Measurements from ENCODE around the gene TMEM127.
"Not testable (repeated sequence)": the region's sequence is repeated elsewhere in the genome, so short reads cannot be mapped to it uniquely, and the experiment has no call there.

TMEM127 gene

DNA sequence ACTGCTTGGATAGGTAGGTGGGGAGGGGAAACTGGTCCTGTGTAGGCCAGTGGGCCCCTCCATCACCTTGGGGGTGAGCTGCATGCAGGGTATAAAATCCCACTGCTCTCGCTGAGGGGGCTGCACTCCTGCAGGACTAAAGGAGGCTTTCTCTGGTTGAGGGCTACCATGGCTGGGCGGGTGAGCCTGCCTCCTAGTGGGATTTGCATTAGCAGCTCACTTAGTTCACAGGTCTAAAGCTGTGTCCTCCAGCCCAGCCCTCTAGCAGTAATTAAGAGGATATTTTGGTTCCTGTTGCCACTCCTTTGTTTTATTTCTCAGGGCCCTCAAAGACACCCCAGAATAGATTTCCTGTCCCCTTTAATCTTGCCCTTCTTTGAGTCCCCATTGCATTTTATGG is 24.6 kb downstream of the TMEM127 start:
- peaks cover 4% of the 10 kb centered on the region in 2 donors for H3K9me3 Mint-ChIP-seq
- peak overlapping the region; percentile 62 to 67 for H3K4me3 Mint-ChIP-seq

DNA sequence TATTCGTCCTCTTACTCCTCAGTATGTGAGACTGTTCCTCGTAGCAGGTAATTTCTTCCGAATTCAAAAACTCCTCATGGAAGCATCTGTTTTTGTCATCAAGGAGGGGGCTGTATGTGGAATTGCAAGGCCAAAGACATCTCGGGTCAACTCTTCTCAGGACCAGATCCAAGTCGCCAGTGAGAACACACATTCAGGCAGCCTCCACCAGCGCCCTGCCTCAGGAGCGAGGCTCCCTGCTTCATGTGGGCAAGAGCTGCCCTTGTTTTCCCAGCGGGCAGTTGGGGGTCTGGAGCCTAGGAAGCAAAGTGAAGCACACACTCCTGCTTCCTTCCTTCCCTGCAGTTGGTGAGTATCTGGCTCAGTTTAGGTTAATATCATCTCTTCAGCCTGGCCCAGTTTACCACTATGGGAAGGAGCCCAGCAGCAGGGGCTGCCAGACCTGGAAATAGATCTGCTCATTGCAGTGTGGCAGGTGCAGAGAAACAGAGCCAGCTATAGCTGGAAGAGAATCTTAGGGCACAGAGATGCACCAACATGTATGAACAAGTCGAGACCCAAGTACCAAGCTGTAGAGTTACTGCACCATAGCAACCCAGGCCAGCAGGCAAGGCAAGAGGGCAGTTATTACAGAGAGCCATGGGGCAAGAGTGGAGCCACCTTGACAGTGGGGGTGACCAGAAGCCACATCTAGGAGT is 25.3 kb downstream of the TMEM127 start:
- peak overlapping the region; percentile 42 for H3K27ac Mint-ChIP-seq
- no peaks in the 10 kb centered on the region for H3K27me3 Mint-ChIP-seq
- no peaks in the 10 kb centered on the region for H3K9me3 Mint-ChIP-seq
- ATAC-seq (replicated peaks) (no peak), DNase-seq (no peak)
- no peak overlapping the region for H3K4me3 Mint-ChIP-seq
- H3K36me3 Mint-ChIP-seq = peaks cover 13 to 30% of the 10 kb centered on the region in 2 donors
- H3K4me1 Mint-ChIP-seq = peaks cover 25 to 41% of the 10 kb centered on the region in 2 donors

More for the DNA sequence above, 24.6 kb downstream of the TMEM127 start:
- no peaks in the 10 kb centered on the region for H3K27me3 Mint-ChIP-seq
- H3K27ac Mint-ChIP-seq = peak overlapping the region; percentile 97
- H3K4me1 Mint-ChIP-seq = peaks cover 33 to 48% of the 10 kb centered on the region in 2 donors
- H3K36me3 Mint-ChIP-seq = peaks cover 20 to 36% of the 10 kb centered on the region in 2 donors
- DNase-seq (no peak), ATAC-seq (replicated peaks) (no peak)

DNA sequence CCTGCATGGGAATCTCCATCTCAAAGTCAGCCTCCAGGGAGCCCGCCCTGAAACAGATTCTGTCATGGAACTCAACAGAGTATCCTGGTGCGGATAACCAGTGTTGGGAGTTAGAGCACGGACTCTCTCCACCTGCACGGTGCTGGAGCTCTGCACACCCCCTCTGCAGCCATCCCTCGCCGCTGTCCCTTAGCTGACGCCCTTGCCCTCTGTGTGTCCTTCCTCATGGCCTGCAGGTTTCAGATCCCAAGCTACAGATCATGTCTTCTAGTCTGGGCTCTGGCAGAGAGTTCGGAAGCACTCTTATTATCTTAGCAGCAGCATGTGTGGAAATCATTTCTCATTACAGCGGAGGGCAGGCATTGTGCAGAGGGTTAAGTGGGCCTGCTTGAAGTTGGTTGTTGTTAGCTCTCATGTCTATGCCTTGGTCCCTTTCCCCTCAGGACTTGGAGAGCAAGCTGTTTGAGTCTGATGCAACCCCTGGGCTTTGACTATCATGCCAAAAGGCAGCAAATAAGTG is 26.0 kb downstream of the TMEM127 start:
- Mint-ChIP-seq H3K27ac (no peak overlapping the region), H3K27me3 (no peaks in the 10 kb centered on the region), H3K9me3 (no peaks in the 10 kb centered on the region), H3K4me3 (no peak overlapping the region), H3K4me1 (peaks cover 22 to 37% of the 10 kb centered on the region in 2 donors), H3K36me3 (peaks cover 10 to 27% of the 10 kb centered on the region in 2 donors)
- DNase-seq (no peak), ATAC-seq (replicated peaks) (no peak)

DNA sequence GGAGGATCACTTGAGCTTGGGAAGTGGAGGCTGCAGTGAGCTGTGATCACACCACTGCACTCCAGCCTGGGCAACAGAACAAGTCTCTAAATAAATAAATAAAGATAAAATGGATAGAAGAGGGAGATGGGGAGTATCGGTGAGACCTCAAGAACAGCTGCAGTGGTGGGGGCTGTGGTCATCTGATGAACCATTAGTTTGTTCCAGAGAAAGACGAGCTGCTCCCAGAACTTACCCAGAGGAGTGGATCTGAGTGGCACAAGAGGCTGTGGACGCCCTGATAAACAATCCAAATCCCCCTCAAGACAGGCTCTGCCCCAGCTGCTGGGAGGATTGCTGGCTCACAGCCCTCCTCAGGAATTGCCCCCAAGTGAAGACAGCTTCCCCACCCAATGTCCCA is 26.7 kb downstream of the TMEM127 start:
- Mint-ChIP-seq H3K27ac (peak overlapping the region; percentile 9), H3K27me3 (no peaks in the 10 kb centered on the region), H3K4me1 (peaks cover 26 to 39% of the 10 kb centered on the region in 2 donors), H3K4me3 (no peak overlapping the region), H3K36me3 (peaks cover 7 to 21% of the 10 kb centered on the region in 2 donors), H3K9me3 (no peaks in the 10 kb centered on the region)
- no peak for ATAC-seq (replicated peaks)
- DNase-seq = no peak

DNA sequence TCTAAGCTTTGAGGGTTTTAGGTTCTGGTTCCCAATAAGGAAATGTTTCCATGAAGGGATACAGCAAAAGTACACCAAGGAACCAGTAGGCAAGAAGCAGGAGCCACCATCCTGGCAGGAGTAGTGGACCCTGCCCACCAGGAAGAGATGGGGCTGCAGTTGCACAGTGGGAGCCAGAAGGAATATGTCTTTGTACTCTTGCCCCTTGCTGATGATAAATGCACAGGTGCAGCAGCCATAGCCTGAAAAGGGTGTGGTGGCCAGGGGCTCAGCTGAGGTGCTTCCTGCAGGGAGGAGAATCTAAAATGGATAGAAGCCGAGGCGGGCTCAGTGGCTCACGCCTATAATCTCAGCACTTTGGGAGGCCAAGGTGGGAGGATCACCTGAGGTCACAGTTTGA is 27.5 kb downstream of the TMEM127 start:
- Mint-ChIP-seq H3K27me3 (no peaks in the 10 kb centered on the region), H3K4me3 (no peak overlapping the region), H3K4me1 (peaks cover 32 to 46% of the 10 kb centered on the region in 2 donors), H3K9me3 (no peaks in the 10 kb centered on the region), H3K27ac (no peak overlapping the region), H3K36me3 (peaks cover 7 to 21% of the 10 kb centered on the region in 2 donors)
- no peak for DNase-seq
- no peak for ATAC-seq (replicated peaks)

DNA sequence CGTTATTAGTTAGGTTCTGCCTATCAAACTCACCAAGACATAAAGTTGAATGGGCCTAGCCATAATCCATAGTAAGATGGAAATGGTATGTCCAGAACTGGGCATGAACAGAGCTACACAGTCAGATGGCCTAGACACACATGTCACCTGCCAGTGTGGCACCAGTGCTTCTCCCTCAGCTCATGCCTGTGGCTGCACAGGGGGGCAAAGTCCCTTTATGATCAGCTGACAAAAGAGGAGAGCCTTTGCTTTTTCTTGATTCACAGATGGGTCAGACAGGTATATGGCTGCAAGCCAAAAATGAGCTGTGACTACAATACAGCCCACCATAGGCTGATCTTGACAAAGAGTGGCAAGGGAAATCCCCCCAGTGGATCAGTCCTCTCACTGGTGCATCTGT is 28.9 kb downstream of the TMEM127 start:
- Mint-ChIP-seq H3K36me3 (peaks cover 7 to 17% of the 10 kb centered on the region in 2 donors), H3K4me3 (no peak overlapping the region), H3K27ac (peak overlapping the region; percentile 59), H3K27me3 (no peaks in the 10 kb centered on the region), H3K9me3 (no peaks in the 10 kb centered on the region), H3K4me1 (peaks cover 24 to 33% of the 10 kb centered on the region in 2 donors)
- DNase-seq (no peak), ATAC-seq (replicated peaks) (no peak)

DNA sequence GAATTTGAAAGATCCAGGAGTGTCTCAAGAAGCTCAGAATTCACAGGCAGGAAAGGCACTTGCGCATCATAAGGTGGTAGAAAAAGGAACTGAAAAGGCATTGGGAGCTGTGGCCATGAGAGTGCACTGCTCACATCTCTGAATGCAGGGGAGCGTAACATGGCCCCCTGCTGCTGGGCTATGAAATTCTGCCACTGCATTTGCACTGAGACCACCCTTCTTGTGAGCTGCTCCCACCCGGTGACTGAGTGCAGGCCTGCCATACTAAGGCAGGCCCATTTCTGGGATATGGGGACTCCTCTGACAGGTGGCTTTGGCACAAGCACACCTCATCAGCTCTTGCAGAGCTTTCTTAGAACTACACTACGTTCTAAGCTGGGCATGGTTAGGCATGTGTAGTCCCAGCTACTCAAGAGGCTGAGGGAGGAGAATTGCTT is 31.9 kb downstream of the TMEM127 start:
- Mint-ChIP-seq H3K36me3 (peaks cover 10 to 17% of the 10 kb centered on the region in 2 donors), H3K27ac (peak overlapping the region; percentile 88), H3K9me3 (no peaks in the 10 kb centered on the region), H3K4me1 (peaks cover 18% of the 10 kb centered on the region in 2 donors), H3K4me3 (peak overlapping the region; percentile 37 to 47), H3K27me3 (no peaks in the 10 kb centered on the region)
- peak; percentile 98 to 99 for ATAC-seq (replicated peaks)
- peak; percentile 39 for DNase-seq

DNA sequence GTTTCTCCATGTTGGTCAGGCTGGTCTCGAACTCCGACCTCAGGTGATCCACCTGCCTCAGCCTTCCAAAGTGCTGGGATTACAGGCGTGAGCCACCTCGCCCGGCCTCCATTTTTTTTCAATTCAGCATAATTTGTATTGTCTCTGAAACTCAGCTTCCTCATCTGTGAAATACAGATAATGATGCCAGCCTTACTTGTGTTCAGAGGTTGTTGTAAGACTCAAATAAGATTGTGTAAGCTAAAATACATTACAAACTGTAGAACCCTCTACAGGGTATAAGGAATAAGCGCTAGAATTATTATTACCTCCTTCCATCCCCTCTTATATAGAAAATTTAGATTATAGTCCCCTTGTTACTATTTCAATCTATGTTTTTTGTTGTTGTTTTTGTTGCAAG is 32.4 kb downstream of the TMEM127 start:
- H3K27me3 Mint-ChIP-seq = no peaks in the 10 kb centered on the region
- ATAC-seq (replicated peaks) = peak; percentile 6 to 24
- no peaks in the 10 kb centered on the region for H3K9me3 Mint-ChIP-seq
- peak overlapping the region; percentile 37 to 47 for H3K4me3 Mint-ChIP-seq
- H3K4me1 Mint-ChIP-seq = peaks cover 18% of the 10 kb centered on the region in 2 donors
- peaks cover 10 to 17% of the 10 kb centered on the region in 2 donors for H3K36me3 Mint-ChIP-seq
- H3K27ac Mint-ChIP-seq = peak overlapping the region; percentile 88
- no peak for DNase-seq

DNA sequence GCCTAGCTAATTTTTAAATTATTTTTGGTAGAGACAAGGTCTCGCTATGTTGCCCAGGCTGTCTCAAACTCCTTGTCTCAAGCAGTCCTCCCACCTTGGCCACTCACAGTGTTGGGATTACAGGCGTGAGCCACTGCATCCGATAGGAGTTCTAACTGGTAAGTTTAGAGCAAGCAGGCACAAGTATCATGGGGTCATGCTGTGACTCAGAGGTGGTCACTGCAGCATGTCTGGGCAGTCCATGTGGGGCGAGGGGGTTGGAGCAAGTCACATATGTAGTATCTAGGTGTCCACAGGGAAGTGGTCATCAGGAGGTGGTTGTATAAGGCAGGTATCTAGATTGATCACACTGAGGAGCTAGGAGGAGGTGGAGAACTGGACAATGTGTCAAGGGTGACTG is 34.5 kb downstream of the TMEM127 start:
- DNase-seq (no peak), ATAC-seq (replicated peaks) (no peak)
- H3K4me3 Mint-ChIP-seq = no peak overlapping the region
- H3K27ac Mint-ChIP-seq = peak overlapping the region; percentile 69
- peaks cover 20 to 21% of the 10 kb centered on the region in 2 donors for H3K4me1 Mint-ChIP-seq
- H3K9me3 Mint-ChIP-seq = no peaks in the 10 kb centered on the region
- peaks cover 3 to 9% of the 10 kb centered on the region in 2 donors for H3K36me3 Mint-ChIP-seq
- H3K27me3 Mint-ChIP-seq = no peaks in the 10 kb centered on the region

DNA sequence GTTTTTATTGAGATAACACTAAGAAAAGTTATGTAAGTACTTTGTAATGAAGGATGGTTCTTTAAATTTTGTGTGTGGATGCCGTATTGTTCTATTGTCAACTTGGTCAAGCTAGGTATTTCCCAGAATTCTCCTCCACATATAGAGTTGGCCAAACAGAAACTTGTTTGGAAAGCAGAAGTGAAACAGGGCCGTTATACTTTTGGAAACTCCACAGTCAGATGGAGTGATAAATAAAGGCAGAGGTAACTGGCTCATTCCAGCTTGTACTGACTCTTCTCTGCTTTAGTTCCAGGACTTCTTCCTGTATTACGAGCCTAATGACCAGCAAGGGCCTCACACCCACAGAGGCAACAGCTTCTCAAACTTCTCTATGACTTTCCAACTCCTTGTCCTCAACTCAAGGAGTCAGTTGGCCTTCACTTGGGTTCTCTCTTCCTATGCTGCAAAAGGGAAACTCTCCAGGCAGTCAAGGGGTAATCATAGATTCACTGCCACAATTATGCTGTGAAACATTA is 40.7 kb downstream of the TMEM127 start:
- DNase-seq (peak; percentile 47), ATAC-seq (replicated peaks) (peak; percentile 95)
- Mint-ChIP-seq H3K27me3 (no peaks in the 10 kb centered on the region), H3K4me3 (peak overlapping the region; percentile 2 to 3), H3K27ac (peak overlapping the region; percentile 91), H3K9me3 (no peaks in the 10 kb centered on the region), H3K36me3 (peaks cover 0 to 4% of the 10 kb centered on the region in 2 donors), H3K4me1 (peaks cover 21 to 33% of the 10 kb centered on the region in 2 donors)

DNA sequence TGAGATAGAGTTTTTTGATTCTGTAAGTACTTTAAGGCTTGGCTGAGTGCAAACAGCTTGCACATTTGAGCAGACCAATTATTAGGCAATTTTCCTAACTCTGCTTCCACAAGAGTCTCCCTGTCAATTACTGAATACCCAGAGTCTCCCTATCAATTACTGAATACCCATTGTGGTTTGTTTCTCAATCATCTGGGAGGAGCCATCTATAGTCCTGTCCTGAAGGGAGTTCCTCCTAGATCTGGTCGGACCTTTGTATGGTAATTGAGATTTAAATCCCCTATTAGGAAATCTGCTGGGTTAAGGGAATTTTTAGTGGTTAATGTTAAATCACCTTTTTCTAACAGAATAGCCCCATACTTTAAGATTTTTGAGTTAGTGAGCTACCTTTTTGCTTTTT is 44.7 kb downstream of the TMEM127 start:
- not testable (repeated sequence) for H3K4me3 Mint-ChIP-seq; ATAC-seq (replicated peaks); H3K27me3 Mint-ChIP-seq; DNase-seq; H3K27ac Mint-ChIP-seq; H3K9me3 Mint-ChIP-seq
- H3K4me1 Mint-ChIP-seq = peaks cover 18 to 33% of the 10 kb centered on the region in 2 donors
- peaks cover 0 to 12% of the 10 kb centered on the region in 2 donors for H3K36me3 Mint-ChIP-seq

DNA sequence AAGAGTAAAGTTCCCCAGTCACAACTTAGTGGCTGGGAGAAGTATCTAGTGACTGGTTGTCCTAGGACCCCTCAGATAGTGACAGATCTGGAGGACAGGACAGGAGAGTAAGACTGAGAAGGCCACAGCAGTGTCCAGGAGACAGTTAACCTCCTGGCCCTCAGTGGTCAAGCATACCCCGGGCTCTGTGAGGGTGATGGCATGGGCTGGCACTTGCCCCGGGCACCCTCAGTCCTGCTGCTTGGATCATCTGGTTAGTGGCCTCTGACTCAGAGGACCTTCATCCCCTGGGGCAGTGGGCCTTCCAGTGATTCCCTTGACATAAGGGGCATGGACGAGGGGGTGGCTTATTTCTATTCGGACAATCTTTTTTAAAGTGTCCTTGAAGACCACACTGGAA is 45.8 kb downstream of the TMEM127 start:
- not testable (repeated sequence) for H3K9me3 Mint-ChIP-seq; ATAC-seq (replicated peaks); DNase-seq; H3K27me3 Mint-ChIP-seq; H3K27ac Mint-ChIP-seq; H3K4me3 Mint-ChIP-seq
- Mint-ChIP-seq H3K4me1 (peaks cover 10 to 31% of the 10 kb centered on the region in 2 donors), H3K36me3 (peaks cover 0 to 12% of the 10 kb centered on the region in 2 donors)

DNA sequence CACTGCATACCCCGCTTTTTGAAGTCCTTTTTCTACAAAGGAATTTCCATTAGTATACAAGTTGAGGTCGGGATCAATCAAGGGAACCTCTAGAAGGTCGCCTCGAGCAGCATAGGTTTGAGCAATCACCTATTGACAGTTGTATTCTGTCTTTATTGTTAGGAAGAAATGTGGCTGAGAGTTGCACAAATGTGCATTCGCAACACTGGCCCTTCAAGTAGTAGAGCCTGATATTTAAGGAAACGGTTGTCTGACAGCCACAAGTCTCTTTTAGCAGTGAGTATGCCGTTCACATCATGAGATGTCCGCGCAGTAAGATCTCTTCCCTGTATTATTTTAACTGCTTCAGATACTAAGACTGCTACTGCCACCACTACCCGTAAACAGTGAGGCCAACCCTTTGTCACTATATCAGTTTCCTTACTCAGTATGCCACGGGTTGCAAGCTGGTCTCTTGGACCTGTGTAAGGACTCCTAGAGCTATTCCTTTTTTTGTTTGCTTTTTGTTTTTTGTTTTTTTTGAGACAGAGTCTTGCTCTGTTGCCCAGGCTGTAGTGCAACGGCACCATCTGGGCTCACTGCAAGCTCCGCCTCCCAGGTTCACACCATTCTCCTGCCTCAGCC is 47.2 kb downstream of the TMEM127 start:
- Mint-ChIP-seq H3K27ac (no peak overlapping the region), H3K9me3 (no peaks in the 10 kb centered on the region), H3K4me1 (peaks cover 9 to 21% of the 10 kb centered on the region in 2 donors), H3K4me3 (no peak overlapping the region), H3K36me3 (peaks cover 0 to 13% of the 10 kb centered on the region in 2 donors), H3K27me3 (no peaks in the 10 kb centered on the region)
- no peak for ATAC-seq (replicated peaks)
- DNase-seq = no peak

DNA sequence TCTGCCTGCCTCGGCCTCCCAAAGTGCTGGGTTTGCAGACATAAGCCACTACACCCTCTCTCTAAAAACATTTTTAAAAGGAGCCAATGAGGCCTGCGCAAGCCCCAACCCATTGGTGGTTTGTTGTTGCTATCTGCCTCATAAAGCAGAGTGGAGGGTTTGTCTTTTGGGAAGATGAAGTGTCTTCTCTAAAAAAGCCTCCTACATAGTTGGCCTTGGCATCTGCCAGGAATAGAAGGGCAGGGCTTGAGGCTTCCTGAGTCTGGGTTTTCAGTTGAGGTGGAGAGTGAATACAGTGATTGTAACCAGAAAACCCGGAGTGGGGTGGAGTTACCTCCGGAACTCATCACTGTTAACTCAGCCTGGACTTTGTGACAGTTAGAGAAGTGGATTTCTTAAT is 51.2 kb downstream of the TMEM127 start:
- H3K4me1 Mint-ChIP-seq = peaks cover 13 to 30% of the 10 kb centered on the region in 2 donors
- no peak overlapping the region for H3K27ac Mint-ChIP-seq
- DNase-seq (no peak), ATAC-seq (replicated peaks) (no peak)
- peaks cover 2 to 20% of the 10 kb centered on the region in 2 donors for H3K36me3 Mint-ChIP-seq
- H3K9me3 Mint-ChIP-seq = no peaks in the 10 kb centered on the region
- H3K27me3 Mint-ChIP-seq = no peaks in the 10 kb centered on the region
- H3K4me3 Mint-ChIP-seq = no peak overlapping the region

Data from stimulated activated naive B cell treated with anti-CD40 and anti-IgM and Interleukin-4, amounts not matched to agents 10 μg/mL and 1 μg/mL and 100 μg/mL, for 72 hours (primary cell).